K562 (cell line): ENCODE results near the gene CYP2A6. TPM values are rescaled to one million over a fixed set of nuclear protein-coding genes. Genes with fewer than 3 reads are reported as not detected.

ENCODE experiments used
- ATAC-seq: fragments of 200-7000 bp; cut with Tn5 transposase; 3 replicates; pipeline ENCODE4 v1.9.1; 2020; ENCODE audit warnings: moderate library complexity
- BruUV-seq: library from RNA; stranded (reverse); fragments of 400-500 nt; replicated peaks from 2 replicates; lab custom pipeline; 2021; lab: Mats Ljungman, UMichigan
- CTCF ChIA-PET: fragments of 300-600 bp; formaldehyde crosslinking; extraction: SDS; loops from one replicate; lab custom pipeline; 2021; ENCODE audit warnings: low intra/inter-chr PET ratio; lab: Yijun Ruan, JAX
- POLR2A ChIA-PET: fragments of 300-600, 350-650 bp; sonication (Branson Sonifier 250); formaldehyde crosslinking; extraction: SDS; loops from one replicate; lab custom pipeline; 2021; ENCODE audit warnings: antibody characterized with exemption, inconsistent platforms; lab: Yijun Ruan, JAX
- DNase-seq, 4 experiments: peaks; one replicate each; pipeline versions ENCODE4 v3.0.0 to v3.0.0-alpha.2; 2011 to 2018; ENCODE audit warnings: low spot score in 3 of 4, mixed read lengths in 3 of 4; ENCODE audit errors: extremely low read depth in 1 of 4
- FAIRE-seq: peaks from 2 replicates; lab custom pipeline; 2011; peaks lifted over from hg19 to GRCh38; lab: Jason Lieb, UNC
- H2AFZ ChIP-seq: 2 replicates; pipeline ENCODE4 v1.6.0; 2011; ENCODE audit warnings: low read depth, low read length, control low read depth, inconsistent platforms
- H3K27ac ChIP-seq: fragments of 200-600 bp; 3 replicates; pipeline ENCODE4 v1.8.0; 2011; ENCODE audit warnings: low read depth, mild to moderate bottlenecking, control low read depth, inconsistent platforms, low read length, moderate library complexity, mixed read lengths; ENCODE audit errors: extremely low read depth
- H3K27me3 ChIP-seq, 2 experiments: fragments of 300-600 bp in 1 of 2; 2 replicates in 1 of 2; 3 replicates in 1 of 2; pipeline versions ENCODE4 v1.6.0 to v1.8.0; 2011; ENCODE audit warnings: inconsistent platforms in 2 of 2, low read length in 2 of 2, mild to moderate bottlenecking in 1 of 2, mixed read lengths in 1 of 2, moderate library complexity in 1 of 2; ENCODE audit not compliant: control insufficient read depth in 2 of 2, insufficient read depth in 2 of 2
- H3K36me3 ChIP-seq: fragments of 300-600 bp; 3 replicates; pipeline ENCODE4 v1.8.0; 2011; ENCODE audit warnings: mild to moderate bottlenecking, low read length, inconsistent platforms; ENCODE audit not compliant: control insufficient read depth, insufficient read depth
- H3K4me1 ChIP-seq, 2 experiments: fragments of 200-600 bp in 1 of 2; replicated peaks in 1 of 2; 2 replicates in 1 of 2; 3 replicates in 1 of 2; pipeline versions ENCODE4 v1.5.1 to v1.8.0; 2011; ENCODE audit warnings: inconsistent platforms in 2 of 2, low read length in 2 of 2, mild to moderate bottlenecking in 1 of 2, mixed read lengths in 1 of 2, moderate library complexity in 1 of 2; ENCODE audit not compliant: control insufficient read depth in 2 of 2, insufficient read depth in 2 of 2
- H3K4me2 ChIP-seq: 2 replicates; pipeline ENCODE4 v1.6.1; 2011; ENCODE audit warnings: low read length, control low read depth, inconsistent platforms, mixed read lengths; ENCODE audit not compliant: insufficient read depth
- H3K4me3 ChIP-seq: fragments of 200-600 bp; sonication (generic), shearing (Covaris generic); 2 replicates; pipeline ENCODE4 v1.5.1; 2016; ENCODE audit warnings: control low read depth, inconsistent platforms
- H3K79me2 ChIP-seq: fragments of 200-600 bp; 3 replicates; pipeline ENCODE4 v1.8.0; 2011; ENCODE audit warnings: low read length, inconsistent platforms; ENCODE audit not compliant: control insufficient read depth, insufficient read depth
- H3K9ac ChIP-seq, 2 experiments: 2 replicates each; pipeline versions ENCODE4 v1.6.0 to v1.6.1; 2011; ENCODE audit warnings: low read depth in 2 of 2, low read length in 2 of 2, control low read depth in 1 of 2, inconsistent platforms in 1 of 2, mild to moderate bottlenecking in 1 of 2, mixed read lengths in 1 of 2; ENCODE audit not compliant: insufficient read depth in 1 of 2
- H3K9me1 ChIP-seq: one replicate; pipeline ENCODE4 v1.6.0; 2011; ENCODE audit warnings: inconsistent platforms, mild to moderate bottlenecking, low read length, moderate library complexity; ENCODE audit not compliant: control insufficient read depth, insufficient read depth
- H3K9me3 ChIP-seq: replicated peaks from 2 replicates; pipeline ENCODE4 v1.5.1; 2011; ENCODE audit warnings: low read depth, low read length, inconsistent platforms; ENCODE audit not compliant: control insufficient read depth, insufficient read depth
- H4K20me1 ChIP-seq: replicated peaks from 2 replicates; pipeline ENCODE4 v1.6.1; 2011; ENCODE audit warnings: low read length, inconsistent platforms, mixed read lengths; ENCODE audit not compliant: control insufficient read depth, insufficient read depth
- CREB1 ChIP-seq, 2 experiments: sonication (generic) in 1 of 2; formaldehyde crosslinking in 1 of 2; IDR thresholded peaks; 2 replicates each; pipeline versions ENCODE4 v1.6.1 to v1.8.0; 2012 to 2022; ENCODE audit warnings: inconsistent platforms in 1 of 2, mild to moderate bottlenecking in 1 of 2, missing genetic modification reagents in 1 of 2, moderate library complexity in 1 of 2
- HDAC6 ChIP-seq: IDR thresholded peaks from 2 replicates; pipeline ENCODE4 v1.6.1; 2012; ENCODE audit warnings: low read depth, mild to moderate bottlenecking, control low read depth, inconsistent platforms, low read length, moderate library complexity
- NFE2L1 ChIP-seq: fragments of 450-650 bp; IDR thresholded peaks from 2 replicates; pipeline ENCODE4 v1.6.1; 2016; ENCODE audit warnings: missing genetic modification characterization, low read depth, mild to moderate bottlenecking, missing compliant biosample characterization, moderate library complexity, borderline replicate concordance
- PREB ChIP-seq: sonication (generic); formaldehyde crosslinking; IDR thresholded peaks from 2 replicates; pipeline ENCODE4 v1.8.1; 2023; ENCODE audit warnings: mild to moderate bottlenecking, missing genetic modification reagents
- RBM25 ChIP-seq: fragments of 200-400 bp; formaldehyde crosslinking; IDR thresholded peaks from 2 replicates; pipeline ENCODE4 v1.6.1; 2018; ENCODE audit warnings: low read length, low read depth, moderate library complexity; ENCODE audit not compliant: severe bottlenecking
- SIX5 ChIP-seq, 2 experiments: IDR thresholded peaks; 2 replicates each; pipeline ENCODE4 v1.6.1; 2011; ENCODE audit warnings: low read length in 2 of 2, borderline replicate concordance in 1 of 2, low read depth in 1 of 2, mild to moderate bottlenecking in 1 of 2, moderate library complexity in 1 of 2; ENCODE audit not compliant: insufficient read depth in 1 of 2
- SNRNP70 ChIP-seq: fragments of 200-400 bp; formaldehyde crosslinking; optimal IDR thresholded peaks from 2 replicates; pipeline ENCODE3; 2017; ENCODE audit warnings: low read depth, low read length
- TCFL5 ChIP-seq: fragments of 250-450 bp; sonication (Bioruptor Pico); conservative IDR thresholded peaks from 2 replicates; pipeline ENCODE4 v1.6.1; 2021; ENCODE audit warnings: mild to moderate bottlenecking, moderate library complexity, matching md5 sums
- ZFP1 ChIP-seq: fragments of 450-650 bp; formaldehyde crosslinking; IDR thresholded peaks from 2 replicates; pipeline ENCODE4 v1.4.0; 2020; ENCODE audit warnings: mild to moderate bottlenecking, mixed read lengths
- ZNF121 ChIP-seq: sonication (generic); formaldehyde crosslinking; conservative IDR thresholded peaks from 2 replicates; pipeline ENCODE4 v1.8.0; 2022; ENCODE audit warnings: missing genetic modification reagents
- ZNF395 ChIP-seq: fragments of 200-800 bp; sonication (Bioruptor generic); IDR thresholded peaks from 2 replicates; pipeline ENCODE4 v1.6.1; 2017; ENCODE audit warnings: missing genetic modification characterization, missing compliant biosample characterization
- ZNF41 ChIP-seq: fragments of 250-450 bp; sonication (Bioruptor Pico); conservative IDR thresholded peaks from 2 replicates; pipeline ENCODE4 v1.4.0; 2020; ENCODE audit warnings: mild to moderate bottlenecking
- ZNF780A ChIP-seq: fragments of 250-450 bp; sonication (Bioruptor Pico); IDR thresholded peaks from 2 replicates; pipeline ENCODE4 v1.5.0; 2021; ENCODE audit warnings: mild to moderate bottlenecking
- WGBS: fragments of 100-300 bp; shearing (Covaris generic); methylation state at CpG from one replicate; pipeline ENCODE4 v1.1.6; 2016; ENCODE audit warnings: low coverage, mixed read lengths; ENCODE audit not compliant: insufficient coverage; ENCODE audit errors: missing lambda C conversion rate; 5-methylcytosine and 5-hydroxymethylcytosine counted together
- in situ Hi-C: fragments of 300-500 bp; cut with MboI; formaldehyde crosslinking; loops from 4 replicates; pipeline ENCODE4 v1.15.0; 2018; ENCODE audit warnings: inconsistent platforms, mixed read lengths
- intact Hi-C: fragments of 100-400 bp; cut with micrococcal nuclease; formaldehyde crosslinking; loops from 2 replicates; pipeline ENCODE4 v1.14.2; 2022
- polyA plus RNA-seq, 8 experiments: library from polyadenylated mRNA; depleted of rRNA in 4 of 8; stranded (reverse) in 5 of 8; unstranded in 3 of 8; fragments of >200 nt; fragmentation: Nextera tagmentation in 2 of 8; fragmentation: Illumina TruSeq in 1 of 8; extraction: Ambion mirVana in 2 of 8; extraction: Trizol in 1 of 8; gene quantifications; 2 replicates each; pipeline versions ENCODE4 v1.2.1 to v1.2.3, GENCODE V29; 2011 to 2014; ENCODE audit warnings: inconsistent platforms in 1 of 8, missing spikeins in 1 of 8
- total RNA-seq, 7 experiments: library from RNA; depleted of rRNA in 6 of 7; stranded (reverse); fragments of >200 nt in 6 of 7; fragmentation: Illumina TruSeq in 2 of 7; extraction: Trizol in 2 of 7; gene quantifications; 2 replicates each; pipeline versions ENCODE4 v1.2.1 to v1.2.3, GENCODE V29; 2011 to 2021; ENCODE audit warnings: low replicate concordance in 1 of 7
- TF ChIP-seq, protein P1 (sequence below): fragments of 250-450 bp; sonication (Bioruptor Pico); IDR thresholded peaks from 2 replicates; pipeline ENCODE4 v1.5.0; 2020; ENCODE audit warnings: mild to moderate bottlenecking
- TF ChIP-seq, protein P2 (sequence below): IDR thresholded peaks from 2 replicates; pipeline ENCODE4 v1.6.1; 2016; ENCODE audit warnings: missing genetic modification characterization, missing compliant biosample characterization

The CYP2A6 gene
- total and polyA plus RNA-seq, 9 of the 15 experiments (the other 6 are each of a cell fraction or from before 2014, with no cell fraction given): 0.31 TPM; not detected in 8

GRCh38 chr19:40797963-40798682, 52.1 kb downstream of the CYP2A6 start:
- ChIA-PET CTCF (no interaction called here), POLR2A (interaction anchor here (0.6 to 1.9 kb wide), 10 partner anchors 9 to 466 kb away, joined by 3 to 15 read pairs (median 3); partner anchors contain the start of genes ACTMAP, BLVRB and RAB4B)
- Histone ChIP-seq H3K4me1 (peaks cover 40 to 49% of the 10 kb centered on the region in 2 experiments), H3K27me3 (no peaks in the 10 kb centered on the region), H3K27ac (peak overlapping the region; percentile 78), H3K9ac (peak overlapping the region; percentile 68 to 89), H3K36me3 (peaks cover 29% of the 10 kb centered on the region; the same call in 2 of the 3 replicates), H4K20me1 (peaks cover 19% of the 10 kb centered on the region), H2AFZ (peak overlapping the region; percentile 88), H3K9me3 (no peaks in the 10 kb centered on the region), H3K79me2 (peaks cover 39% of the 10 kb centered on the region), H3K9me1 (peaks cover 8% of the 10 kb centered on the region), H3K4me3 (peak overlapping the region; percentile 38), H3K4me2 (peak overlapping the region; percentile 76)
- in situ Hi-C loops (no loop called here), intact Hi-C loops (loop anchor here (1.0 to 2.0 kb wide), 2 partner anchors 20 to 47 kb away; partner anchors contain the start of genes ACTMAP, RAB4B and SNRPA)
- WGBS: 9% methylated on average over 28 of the region's 28 CpGs
- TSS peak; percentile 96 for BruUV-seq
- no peak for FAIRE-seq
- ATAC-seq: peak; percentile 76
- peak; percentile 74 to 87 (median 78) for DNase-seq
- TF ChIP-seq CREB1 (IDR thresholded peaks at IDR 0.05): no peak; the same call in 1 of the 2 replicates
- TF ChIP-seq CREB1 (CRISPR knock-in tag; IDR thresholded peaks at IDR 0.05): no peak
- TF ChIP-seq SIX5 (IDR thresholded peaks at IDR 0.05; ENCODE audit: borderline replicate concordance in 1 of 2, insufficient read depth in 1 of 2, low read depth in 1 of 2, low read length in 2 of 2): no peak
- TF ChIP-seq ZNF41 (CRISPR knock-in tag): no peak
- TF ChIP-seq, protein P1, sequence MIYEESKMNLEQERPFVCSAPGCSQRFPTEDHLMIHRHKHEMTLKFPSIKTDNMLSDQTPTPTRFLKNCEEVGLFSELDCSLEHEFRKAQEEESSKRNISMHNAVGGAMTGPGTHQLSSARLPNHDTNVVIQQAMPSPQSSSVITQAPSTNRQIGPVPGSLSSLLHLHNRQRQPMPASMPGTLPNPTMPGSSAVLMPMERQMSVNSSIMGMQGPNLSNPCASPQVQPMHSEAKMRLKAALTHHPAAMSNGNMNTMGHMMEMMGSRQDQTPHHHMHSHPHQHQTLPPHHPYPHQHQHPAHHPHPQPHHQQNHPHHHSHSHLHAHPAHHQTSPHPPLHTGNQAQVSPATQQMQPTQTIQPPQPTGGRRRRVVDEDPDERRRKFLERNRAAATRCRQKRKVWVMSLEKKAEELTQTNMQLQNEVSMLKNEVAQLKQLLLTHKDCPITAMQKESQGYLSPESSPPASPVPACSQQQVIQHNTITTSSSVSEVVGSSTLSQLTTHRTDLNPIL (CRISPR knock-in tag): no peak
- TF ChIP-seq SNRNP70: no peak
- no peak for TF ChIP-seq HDAC6
- TF ChIP-seq ZNF395: peak; percentile 41; the same call in 1 of the 2 replicates
- no peak for TF ChIP-seq NFE2L1 (tag)
- TF ChIP-seq, protein P2, sequence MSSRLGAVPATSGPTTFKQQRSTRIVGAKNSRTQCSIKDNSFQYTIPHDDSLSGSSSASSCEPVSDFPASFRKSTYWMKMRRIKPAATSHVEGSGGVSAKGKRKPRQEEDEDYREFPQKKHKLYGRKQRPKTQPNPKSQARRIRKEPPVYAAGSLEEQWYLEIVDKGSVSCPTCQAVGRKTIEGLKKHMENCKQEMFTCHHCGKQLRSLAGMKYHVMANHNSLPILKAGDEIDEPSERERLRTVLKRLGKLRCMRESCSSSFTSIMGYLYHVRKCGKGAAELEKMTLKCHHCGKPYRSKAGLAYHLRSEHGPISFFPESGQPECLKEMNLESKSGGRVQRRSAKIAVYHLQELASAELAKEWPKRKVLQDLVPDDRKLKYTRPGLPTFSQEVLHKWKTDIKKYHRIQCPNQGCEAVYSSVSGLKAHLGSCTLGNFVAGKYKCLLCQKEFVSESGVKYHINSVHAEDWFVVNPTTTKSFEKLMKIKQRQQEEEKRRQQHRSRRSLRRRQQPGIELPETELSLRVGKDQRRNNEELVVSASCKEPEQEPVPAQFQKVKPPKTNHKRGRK: no peak
- no peak for TF ChIP-seq ZNF780A (CRISPR knock-in tag)
- no peak for TF ChIP-seq ZFP1 (CRISPR knock-in tag)
- TF ChIP-seq PREB: peak; percentile 81; the same call in 1 of the 2 replicates
- no peak for TF ChIP-seq ZNF121 (CRISPR knock-in tag)
- no peak for TF ChIP-seq TCFL5
- TF ChIP-seq RBM25: no peak
